22Rv1 (cell line): Measurements from ENCODE around the gene ZFP36.

Source experiments
- H3K27ac ChIP-seq: fragments of 450-650 bp; 2 replicates; pipeline ENCODE4 v1.5.1; 2017
- ZFX ChIP-seq: fragments of 450-650 bp; IDR thresholded peaks from 2 replicates; pipeline ENCODE4 v1.6.1; 2017; ENCODE audit warnings: antibody characterized with exemption, borderline replicate concordance
- TF ChIP-seq, protein P1 (sequence below): fragments of 450-650 bp; IDR thresholded peaks from 2 replicates; pipeline ENCODE4 v1.5.1; 2017; ENCODE audit warnings: mild to moderate bottlenecking

Gene ZFP36

DNA sequence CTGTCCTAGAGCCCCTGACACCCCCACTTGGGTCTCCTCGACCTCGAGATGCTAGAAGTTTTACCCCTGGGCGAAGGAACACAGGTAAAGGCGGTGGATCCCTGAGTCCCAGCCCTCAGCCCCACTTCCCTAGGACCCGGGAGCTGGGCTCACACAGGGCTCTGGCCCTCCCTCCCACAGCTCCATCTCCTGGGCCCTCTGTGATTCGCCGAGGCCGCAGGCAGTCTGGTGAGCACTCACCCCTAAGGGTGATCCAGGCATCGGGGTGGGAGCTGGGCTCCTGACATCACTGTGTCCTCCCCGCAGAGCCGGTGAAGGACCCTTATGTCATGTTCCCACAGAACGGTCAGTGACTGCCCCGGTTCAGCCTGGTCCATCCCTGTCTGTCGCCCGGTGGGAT, 14.1 kb downstream of the ZFP36 start:
- H3K27ac ChIP-seq = no peak overlapping the region
- TF ChIP-seq, protein P1, sequence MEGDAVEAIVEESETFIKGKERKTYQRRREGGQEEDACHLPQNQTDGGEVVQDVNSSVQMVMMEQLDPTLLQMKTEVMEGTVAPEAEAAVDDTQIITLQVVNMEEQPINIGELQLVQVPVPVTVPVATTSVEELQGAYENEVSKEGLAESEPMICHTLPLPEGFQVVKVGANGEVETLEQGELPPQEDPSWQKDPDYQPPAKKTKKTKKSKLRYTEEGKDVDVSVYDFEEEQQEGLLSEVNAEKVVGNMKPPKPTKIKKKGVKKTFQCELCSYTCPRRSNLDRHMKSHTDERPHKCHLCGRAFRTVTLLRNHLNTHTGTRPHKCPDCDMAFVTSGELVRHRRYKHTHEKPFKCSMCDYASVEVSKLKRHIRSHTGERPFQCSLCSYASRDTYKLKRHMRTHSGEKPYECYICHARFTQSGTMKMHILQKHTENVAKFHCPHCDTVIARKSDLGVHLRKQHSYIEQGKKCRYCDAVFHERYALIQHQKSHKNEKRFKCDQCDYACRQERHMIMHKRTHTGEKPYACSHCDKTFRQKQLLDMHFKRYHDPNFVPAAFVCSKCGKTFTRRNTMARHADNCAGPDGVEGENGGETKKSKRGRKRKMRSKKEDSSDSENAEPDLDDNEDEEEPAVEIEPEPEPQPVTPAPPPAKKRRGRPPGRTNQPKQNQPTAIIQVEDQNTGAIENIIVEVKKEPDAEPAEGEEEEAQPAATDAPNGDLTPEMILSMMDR = no peak

DNA sequence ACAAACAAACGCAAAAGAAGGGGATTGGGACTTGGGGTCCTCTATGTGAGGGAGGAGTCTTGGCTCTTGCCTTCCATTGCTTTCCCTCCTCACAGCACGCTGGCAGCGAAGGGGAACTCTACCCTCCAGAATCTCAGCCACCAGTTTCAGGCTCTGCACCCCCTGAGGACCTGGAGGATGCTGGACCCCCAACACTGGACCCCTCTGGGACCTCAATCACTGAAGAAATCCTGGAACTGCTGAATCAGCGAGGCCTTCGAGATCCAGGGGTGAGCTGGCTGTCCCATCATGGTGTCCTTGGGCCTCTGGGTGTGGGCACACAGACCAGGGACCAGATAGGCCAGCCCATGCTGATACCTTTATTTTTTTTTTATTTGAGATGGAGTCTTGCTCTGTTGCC, 15.4 kb downstream of the ZFP36 start:
- H3K27ac ChIP-seq = no peak overlapping the region
- no peak for TF ChIP-seq ZFX
- TF ChIP-seq, protein P1 = no peak

DNA sequence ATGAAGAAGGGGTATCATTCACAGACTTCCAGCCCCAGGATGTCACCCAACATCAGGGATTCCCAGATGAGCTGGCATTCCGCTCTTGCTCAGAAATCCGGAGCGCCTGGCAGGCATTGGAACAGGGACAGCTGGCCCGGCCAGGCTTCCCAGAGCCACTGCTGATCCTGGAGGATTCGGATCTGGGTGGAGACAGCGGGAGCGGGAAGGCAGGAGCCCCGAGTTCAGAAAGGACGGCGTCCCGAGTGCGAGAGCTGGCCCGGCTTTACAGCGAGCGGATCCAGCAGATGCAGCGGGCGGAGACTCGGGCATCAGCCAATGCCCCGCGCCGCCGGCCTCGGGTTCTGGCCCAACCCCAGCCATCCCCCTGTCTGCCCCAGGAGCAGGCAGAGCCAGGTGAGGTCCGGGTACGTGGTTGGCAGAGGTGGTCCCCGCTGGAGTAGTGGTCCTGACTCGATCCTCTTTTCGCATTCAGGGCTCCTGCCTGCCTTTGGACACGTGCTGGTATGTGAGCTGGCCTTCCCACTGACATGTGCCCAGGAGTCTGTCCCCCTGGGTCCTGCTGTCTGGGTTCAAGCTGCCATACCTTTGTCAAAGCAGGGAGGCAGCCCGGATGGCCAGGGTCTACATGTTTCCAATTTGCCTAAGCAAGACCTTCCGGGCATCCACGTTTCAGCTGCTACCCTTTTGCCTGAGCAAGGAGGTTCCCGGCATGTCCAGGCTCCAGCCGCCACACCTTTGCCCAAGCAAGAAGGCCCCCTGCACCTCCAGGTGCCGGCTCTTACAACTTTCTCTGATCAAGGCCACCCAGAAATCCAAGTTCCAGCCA, 16.8 kb downstream of the ZFP36 start:
- no peak overlapping the region for H3K27ac ChIP-seq
- TF ChIP-seq ZFX = no peak
- TF ChIP-seq, protein P1 = no peak

DNA sequence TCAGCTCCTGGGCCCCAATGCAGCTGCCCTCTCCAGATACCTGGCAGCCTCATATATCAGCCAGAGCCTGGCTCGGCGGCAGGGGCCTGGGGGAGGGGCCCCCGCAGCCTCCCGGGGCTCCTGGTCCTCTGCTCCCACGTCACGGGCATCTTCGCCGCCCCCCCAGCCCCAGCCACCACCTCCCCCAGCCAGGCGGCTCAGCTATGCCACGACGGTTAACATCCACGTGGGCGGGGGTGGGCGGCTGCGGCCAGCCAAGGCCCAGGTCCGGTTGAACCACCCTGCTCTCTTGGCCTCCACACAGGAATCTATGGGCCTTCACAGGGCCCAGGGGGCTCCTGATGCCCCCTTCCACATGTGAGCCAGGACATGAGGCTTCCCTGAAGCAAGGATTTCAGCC, 18.3 kb downstream of the ZFP36 start:
- no peak overlapping the region for H3K27ac ChIP-seq
- TF ChIP-seq, protein P1 = no peak
- TF ChIP-seq ZFX = no peak

DNA sequence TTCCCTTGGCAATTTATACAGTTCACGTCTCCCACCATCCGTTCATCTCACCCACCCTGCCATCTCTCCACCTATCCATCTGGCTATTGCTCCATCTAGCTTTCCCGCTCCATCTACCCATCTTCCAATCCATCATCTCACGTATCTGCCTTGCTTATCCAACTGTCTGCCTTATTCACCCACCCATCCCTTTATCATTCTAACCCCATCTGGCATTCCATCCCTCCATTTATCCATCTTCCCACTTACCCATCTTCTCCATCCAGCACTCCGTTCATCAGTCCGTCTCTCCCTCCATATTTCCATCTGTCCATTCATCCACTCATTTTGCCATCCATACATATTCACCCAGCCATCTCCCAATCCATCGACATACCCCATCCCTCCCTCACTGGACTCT, 19.1 kb downstream of the ZFP36 start:
- H3K27ac ChIP-seq = no peak overlapping the region
- TF ChIP-seq ZFX = no peak
- TF ChIP-seq, protein P1 = no peak

DNA sequence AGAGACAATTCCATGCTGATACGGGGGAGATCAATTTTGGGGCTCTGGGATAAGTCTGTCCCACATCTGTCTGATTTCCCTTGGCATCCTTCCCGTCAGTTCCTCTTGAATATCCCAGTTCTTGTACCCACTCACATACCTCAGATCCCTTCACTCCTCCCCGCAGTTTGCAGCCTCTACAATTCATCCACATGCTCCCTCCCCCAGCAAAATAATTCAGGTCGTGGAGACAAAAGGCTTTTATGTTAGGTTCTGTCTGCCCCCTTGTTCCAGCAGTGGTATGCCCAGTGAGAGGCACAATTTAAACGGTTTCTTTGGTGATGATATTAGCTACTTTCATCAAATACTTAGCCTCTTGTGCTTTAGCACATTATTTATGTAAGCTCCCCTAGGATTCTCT, 19.5 kb downstream of the ZFP36 start:
- H3K27ac ChIP-seq = no peak overlapping the region
- TF ChIP-seq ZFX = no peak
- TF ChIP-seq, protein P1 = no peak

DNA sequence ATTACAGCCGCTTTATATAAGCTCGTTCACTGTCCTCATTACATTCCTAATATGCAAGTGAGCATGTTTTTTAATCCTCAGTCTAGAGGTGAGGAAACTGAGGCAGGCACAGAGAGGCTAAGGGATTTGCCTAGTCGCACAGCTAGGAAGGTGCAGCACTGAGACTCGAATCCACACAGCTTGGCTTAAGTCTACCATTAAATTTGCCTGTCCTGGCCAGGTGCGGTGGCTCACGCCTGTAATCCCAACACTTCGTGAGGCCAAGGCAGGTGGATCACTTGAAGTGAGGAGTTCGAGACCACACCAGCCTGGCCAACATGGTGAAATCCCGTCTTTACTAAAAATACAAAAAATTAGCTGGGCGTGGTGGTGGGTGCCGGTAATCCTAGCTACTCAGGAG, 21.1 kb downstream of the ZFP36 start:
- H3K27ac ChIP-seq = no peak overlapping the region

More for the DNA sequence above, 21.1 kb downstream of the ZFP36 start:
- TF ChIP-seq, protein P1 = no peak
- no peak for TF ChIP-seq ZFX
